ENCODE results near the gene DPP8. TPM values are rescaled to one million over a fixed set of nuclear protein-coding genes. Genes with fewer than 3 reads are reported as not detected.

Gene DPP8
- total RNA-seq, 6 donors from 2014 or later: 24.3 to 32.4 (median 30.1) TPM

DNA sequence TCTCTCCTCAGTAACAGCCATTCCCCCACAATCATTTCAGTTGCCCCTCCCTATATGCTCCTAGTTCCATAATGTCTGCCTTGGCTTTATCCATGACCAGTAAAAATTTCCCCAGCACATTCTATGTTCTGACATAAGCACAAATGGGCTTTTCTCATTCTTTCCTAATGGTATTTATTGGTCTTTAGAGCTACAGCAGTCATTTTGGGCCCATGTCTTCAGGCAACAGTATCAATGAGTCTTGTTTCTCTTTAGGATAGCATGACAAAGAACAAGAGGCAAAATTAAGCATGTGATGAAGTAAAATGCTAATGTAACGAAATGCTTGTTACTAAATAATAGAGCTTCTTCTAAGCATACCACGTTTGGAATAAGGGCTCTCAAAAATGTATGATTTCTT is 8.2 kb downstream of the DPP8 start:
- ATAC-seq (ENCODE audit: low FRiP score in 2 of 2): no peak
- no peak overlapping the region for H3K4me3 ChIP-seq
- peaks cover 4 to 86% (median 36%) of the 10 kb centered on the region in 4 donors for H3K36me3 ChIP-seq
- no peak for DNase-seq
- H3K9me3 ChIP-seq: no peaks in the 10 kb centered on the region
- no peak overlapping the region for H3K27ac ChIP-seq
- H3K27me3 ChIP-seq: no peaks in the 10 kb centered on the region
- peaks cover 0 to 21% (median 10%) of the 10 kb centered on the region in 4 donors for H3K4me1 ChIP-seq
- TF ChIP-seq EP300 (IDR thresholded peaks at IDR 0.05) (no peak), POLR2A (IDR thresholded peaks at IDR 0.05) (no peak), POLR2AphosphoS5 (IDR thresholded peaks at IDR 0.05) (no peak)
- TF ChIP-seq, protein P1, sequence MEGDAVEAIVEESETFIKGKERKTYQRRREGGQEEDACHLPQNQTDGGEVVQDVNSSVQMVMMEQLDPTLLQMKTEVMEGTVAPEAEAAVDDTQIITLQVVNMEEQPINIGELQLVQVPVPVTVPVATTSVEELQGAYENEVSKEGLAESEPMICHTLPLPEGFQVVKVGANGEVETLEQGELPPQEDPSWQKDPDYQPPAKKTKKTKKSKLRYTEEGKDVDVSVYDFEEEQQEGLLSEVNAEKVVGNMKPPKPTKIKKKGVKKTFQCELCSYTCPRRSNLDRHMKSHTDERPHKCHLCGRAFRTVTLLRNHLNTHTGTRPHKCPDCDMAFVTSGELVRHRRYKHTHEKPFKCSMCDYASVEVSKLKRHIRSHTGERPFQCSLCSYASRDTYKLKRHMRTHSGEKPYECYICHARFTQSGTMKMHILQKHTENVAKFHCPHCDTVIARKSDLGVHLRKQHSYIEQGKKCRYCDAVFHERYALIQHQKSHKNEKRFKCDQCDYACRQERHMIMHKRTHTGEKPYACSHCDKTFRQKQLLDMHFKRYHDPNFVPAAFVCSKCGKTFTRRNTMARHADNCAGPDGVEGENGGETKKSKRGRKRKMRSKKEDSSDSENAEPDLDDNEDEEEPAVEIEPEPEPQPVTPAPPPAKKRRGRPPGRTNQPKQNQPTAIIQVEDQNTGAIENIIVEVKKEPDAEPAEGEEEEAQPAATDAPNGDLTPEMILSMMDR (IDR thresholded peaks at IDR 0.05): no peak
- 82 to 86% methylated on average over 2 of the region's 2 CpGs for WGBS, 2 donors

GRCh38 chr15:65494076-65494475 is 23.4 kb downstream of the DPP8 start:
- no peaks in the 10 kb centered on the region for H3K27me3 ChIP-seq
- H3K27ac ChIP-seq: no peak overlapping the region
- 72 to 75% methylated on average over 4 of the region's 4 CpGs for WGBS, 2 donors
- peaks cover 18 to 83% (median 49%) of the 10 kb centered on the region in 4 donors for H3K36me3 ChIP-seq
- no peaks in the 10 kb centered on the region for H3K9me3 ChIP-seq
- TF ChIP-seq POLR2A (IDR thresholded peaks at IDR 0.05) (no peak), EP300 (IDR thresholded peaks at IDR 0.05) (no peak), POLR2AphosphoS5 (IDR thresholded peaks at IDR 0.05) (no peak)
- TF ChIP-seq, protein P1 (IDR thresholded peaks at IDR 0.05): no peak
- no peaks in the 10 kb centered on the region for H3K4me1 ChIP-seq
- ATAC-seq (ENCODE audit: low FRiP score in 2 of 2): no peak
- H3K4me3 ChIP-seq: no peak overlapping the region
- DNase-seq: no peak

DNA sequence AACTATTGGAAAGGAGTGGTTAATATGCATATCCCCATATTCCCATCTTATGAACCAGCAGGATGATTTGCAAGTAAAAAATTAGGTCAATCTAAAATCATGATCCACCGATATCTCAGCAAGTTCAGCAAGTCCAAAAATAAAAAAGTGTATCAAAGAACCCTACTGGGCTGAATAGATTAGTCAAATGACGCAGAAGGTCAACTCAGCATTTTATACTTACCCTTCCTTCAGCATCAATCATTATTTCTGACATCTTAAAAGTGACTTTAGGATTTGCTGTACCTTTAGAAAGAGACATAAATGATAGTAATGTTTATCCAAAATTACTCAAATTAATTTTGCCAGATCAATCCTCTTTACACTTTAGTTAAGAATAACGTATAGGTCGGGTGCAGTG is 32.6 kb downstream of the DPP8 start:
- no peak for TF ChIP-seq POLR2AphosphoS5 (IDR thresholded peaks at IDR 0.05)
- TF ChIP-seq, protein P1 (IDR thresholded peaks at IDR 0.05): no peak
- H3K27me3 ChIP-seq: no peaks in the 10 kb centered on the region
- DNase-seq: no peak
- H3K36me3 ChIP-seq: peaks cover 24 to 97% (median 64%) of the 10 kb centered on the region in 4 donors
- no peaks in the 10 kb centered on the region for H3K4me1 ChIP-seq
- no peaks in the 10 kb centered on the region for H3K9me3 ChIP-seq
- H3K4me3 ChIP-seq: no peak overlapping the region
- WGBS, 2 donors: 92 to 97% methylated on average over 4 of the region's 4 CpGs
- ATAC-seq (ENCODE audit: low FRiP score in 2 of 2): no peak
- H3K27ac ChIP-seq: no peak overlapping the region

DNA sequence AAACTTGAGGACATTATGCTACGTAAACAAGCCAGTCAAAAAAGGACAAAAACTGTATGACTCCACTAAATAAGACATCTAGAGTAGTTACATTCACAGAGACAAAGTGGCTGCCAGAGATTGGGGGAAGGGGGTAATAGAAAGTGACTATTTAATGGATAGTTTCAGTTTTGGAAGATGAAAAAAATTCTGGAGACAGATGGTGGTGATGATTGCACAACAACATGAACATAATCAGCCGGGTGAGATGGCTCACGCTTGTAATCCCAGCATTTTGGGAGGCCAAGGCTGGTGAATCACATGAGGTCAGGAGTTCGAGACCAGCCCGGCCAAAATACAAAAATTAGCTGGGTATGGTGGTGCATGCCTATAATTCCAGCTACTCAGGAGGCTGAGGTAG is 40.6 kb downstream of the DPP8 start:
- no peak for ATAC-seq (ENCODE audit: low FRiP score in 2 of 2)
- H3K36me3 ChIP-seq: peaks cover 33 to 98% (median 58%) of the 10 kb centered on the region in 4 donors

GRCh38 chr15:65470866-65471265 is 46.6 kb downstream of the DPP8 start:
- TF ChIP-seq EP300 (IDR thresholded peaks at IDR 0.05) (no peak), POLR2AphosphoS5 (IDR thresholded peaks at IDR 0.05) (no peak), POLR2A (IDR thresholded peaks at IDR 0.05) (no peak)
- TF ChIP-seq, protein P1 (IDR thresholded peaks at IDR 0.05): no peak
- no peak for DNase-seq
- no peak for ATAC-seq (ENCODE audit: low FRiP score in 2 of 2)
- Histone ChIP-seq H3K27ac (no peak overlapping the region), H3K4me3 (no peak overlapping the region), H3K9me3 (no peaks in the 10 kb centered on the region), H3K27me3 (no peaks in the 10 kb centered on the region), H3K36me3 (peaks cover 21 to 99% (median 64%) of the 10 kb centered on the region in 4 donors), H3K4me1 (no peaks in the 10 kb centered on the region)
- WGBS, 2 donors: 80 to 84% methylated on average over 3 of the region's 3 CpGs

More for the DNA sequence above, 40.6 kb downstream of the DPP8 start:
- no peaks in the 10 kb centered on the region for H3K27me3 ChIP-seq
- no peak overlapping the region for H3K27ac ChIP-seq
- no peak overlapping the region for H3K4me3 ChIP-seq
- TF ChIP-seq EP300 (IDR thresholded peaks at IDR 0.05): no peak
- no peak for TF ChIP-seq POLR2A (IDR thresholded peaks at IDR 0.05)
- TF ChIP-seq POLR2AphosphoS5 (IDR thresholded peaks at IDR 0.05): no peak
- TF ChIP-seq, protein P1 (IDR thresholded peaks at IDR 0.05): no peak
- H3K4me1 ChIP-seq: no peaks in the 10 kb centered on the region
- H3K9me3 ChIP-seq: no peaks in the 10 kb centered on the region
- 83 to 94% methylated on average over 5 of the region's 5 CpGs for WGBS, 2 donors
- no peak for DNase-seq

Measured in upper lobe of left lung (tissue), 6 donors.